Kidney epithelial cell (primary cell): ENCODE data around the gene PPIA. TPM values are rescaled to one million over a fixed set of nuclear protein-coding genes. Genes with fewer than 3 reads are reported as not detected.
"Not testable (repeated sequence)": the region's sequence is repeated elsewhere in the genome, so short reads cannot be mapped to it uniquely, and the experiment has no call there.

ENCODE experiments used
- DNase-seq: peaks from one replicate; pipeline ENCODE4 v3.0.0-alpha.2; 2010; ENCODE audit warnings: low read depth
- H3K27me3 ChIP-seq: 2 replicates; pipeline ENCODE4 v1.6.0; 2011; ENCODE audit warnings: low read length; ENCODE audit not compliant: control insufficient read depth, insufficient read depth
- H3K36me3 ChIP-seq: 2 replicates; pipeline ENCODE4 v1.5.1; 2011; ENCODE audit warnings: low read length; ENCODE audit not compliant: control insufficient read depth, insufficient read depth
- H3K4me3 ChIP-seq: 2 replicates; pipeline ENCODE4 v1.5.1; 2011; ENCODE audit warnings: low read depth, mild to moderate bottlenecking, control low read depth, low read length
- CTCF ChIP-seq: IDR thresholded peaks from 2 replicates; pipeline ENCODE4 v1.5.1; 2011; ENCODE audit warnings: mild to moderate bottlenecking, moderate library complexity, low read length, control low read depth, inconsistent platforms; ENCODE audit not compliant: insufficient read depth, poor library complexity, severe bottlenecking
- total RNA-seq: library from RNA; depleted of rRNA; stranded (reverse); fragments of >200 nt; gene quantifications from 2 replicates; pipeline ENCODE4 v1.2.3, GENCODE V29; 2015

PPIA gene
- total RNA-seq, 1 donor from 2014 or later: 2,696 TPM

GRCh38 chr7:44769776-44770294 is 26.6 kb upstream of the PPIA start:
- Histone ChIP-seq H3K36me3 (peaks cover 2% of the 10 kb centered on the region), H3K27me3 (peaks cover 2% of the 10 kb centered on the region), H3K4me3 (no peak overlapping the region)
- no peak for DNase-seq
- no peak for TF ChIP-seq CTCF

GRCh38 chr7:44771358-44771757 is 25.1 kb upstream of the PPIA start:
- peaks cover 2% of the 10 kb centered on the region for H3K27me3 ChIP-seq
- H3K36me3 ChIP-seq: no peaks in the 10 kb centered on the region
- no peak for TF ChIP-seq CTCF
- no peak for DNase-seq
- H3K4me3 ChIP-seq: no peak overlapping the region

- no peak for TF ChIP-seq CTCF
- H3K27me3 ChIP-seq: peaks cover 2% of the 10 kb centered on the region
- no peak overlapping the region for H3K4me3 ChIP-seq
- no peak for DNase-seq
- no peaks in the 10 kb centered on the region for H3K36me3 ChIP-seq
Observed at GRCh38 chr7:44772440-44772839, 24.0 kb upstream of the PPIA start.

- H3K27me3 ChIP-seq: peaks cover 2% of the 10 kb centered on the region
- no peak for DNase-seq
- H3K4me3 ChIP-seq: no peak overlapping the region
- TF ChIP-seq CTCF: no peak
- no peaks in the 10 kb centered on the region for H3K36me3 ChIP-seq
Observed at GRCh38 chr7:44772867-44773266, 23.6 kb upstream of the PPIA start.

GRCh38 chr7:44774486-44774885 is 22.0 kb upstream of the PPIA start:
- H3K36me3 ChIP-seq, H3K4me3 ChIP-seq, DNase-seq, H3K27me3 ChIP-seq: not testable (repeated sequence)

- H3K4me3 ChIP-seq: no peak overlapping the region
- H3K36me3 ChIP-seq: no peaks in the 10 kb centered on the region
- DNase-seq: no peak
- H3K27me3 ChIP-seq: peaks cover 2% of the 10 kb centered on the region
- TF ChIP-seq CTCF: no peak
Observed at GRCh38 chr7:44775383-44776107, 20.9 kb upstream of the PPIA start.
